ENCODE results near the gene SLC24A4. TPM values are rescaled to one million over a fixed set of nuclear protein-coding genes. Genes with fewer than 3 reads are reported as not detected.

The SLC24A4 gene
- total and polyA plus RNA-seq, 10 donors: 0.29 to 8.9 (median 4.2) TPM

DNA sequence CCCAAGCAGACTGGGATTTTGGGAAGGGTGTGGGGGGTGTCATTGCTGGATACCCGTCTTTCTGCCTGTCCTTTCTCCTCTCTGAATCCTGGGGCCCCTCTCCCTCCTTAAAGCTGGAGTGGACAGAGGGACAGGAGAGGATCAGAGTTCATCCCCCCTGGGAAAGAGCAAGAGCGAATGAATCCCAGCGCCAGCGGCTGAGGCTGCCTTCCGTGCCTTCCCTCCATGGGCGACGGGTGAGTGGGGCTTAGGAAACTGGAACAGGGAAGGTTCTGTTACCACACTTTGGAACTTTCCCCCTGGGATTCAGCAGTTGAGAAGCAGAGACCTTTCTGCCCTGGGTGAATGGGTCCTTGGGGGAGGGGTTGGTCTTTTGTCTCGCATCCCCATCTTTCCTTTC is 174.4 kb downstream of the SLC24A4 start:
- Histone ChIP-seq H3K4me3 (no peak overlapping the region), H3K9me3 (no peaks in the 10 kb centered on the region), H3K4me1 (peaks cover 0 to 47% (median 28%) of the 10 kb centered on the region in 6 donors), H3K27me3 (replicated peaks in 1 of 7) (no peaks in the 10 kb centered on the region), H3K36me3 (peaks cover 0 to 4% (median 0%) of the 10 kb centered on the region in 6 donors), H3K27ac (no peak overlapping the region)
- intact Hi-C loops (cut with DNase I; ENCODE audit: low total_unique reads): no loop called here
- TF ChIP-seq POLR2A (IDR thresholded peaks at IDR 0.05): no peak
- TF ChIP-seq, protein P1, sequence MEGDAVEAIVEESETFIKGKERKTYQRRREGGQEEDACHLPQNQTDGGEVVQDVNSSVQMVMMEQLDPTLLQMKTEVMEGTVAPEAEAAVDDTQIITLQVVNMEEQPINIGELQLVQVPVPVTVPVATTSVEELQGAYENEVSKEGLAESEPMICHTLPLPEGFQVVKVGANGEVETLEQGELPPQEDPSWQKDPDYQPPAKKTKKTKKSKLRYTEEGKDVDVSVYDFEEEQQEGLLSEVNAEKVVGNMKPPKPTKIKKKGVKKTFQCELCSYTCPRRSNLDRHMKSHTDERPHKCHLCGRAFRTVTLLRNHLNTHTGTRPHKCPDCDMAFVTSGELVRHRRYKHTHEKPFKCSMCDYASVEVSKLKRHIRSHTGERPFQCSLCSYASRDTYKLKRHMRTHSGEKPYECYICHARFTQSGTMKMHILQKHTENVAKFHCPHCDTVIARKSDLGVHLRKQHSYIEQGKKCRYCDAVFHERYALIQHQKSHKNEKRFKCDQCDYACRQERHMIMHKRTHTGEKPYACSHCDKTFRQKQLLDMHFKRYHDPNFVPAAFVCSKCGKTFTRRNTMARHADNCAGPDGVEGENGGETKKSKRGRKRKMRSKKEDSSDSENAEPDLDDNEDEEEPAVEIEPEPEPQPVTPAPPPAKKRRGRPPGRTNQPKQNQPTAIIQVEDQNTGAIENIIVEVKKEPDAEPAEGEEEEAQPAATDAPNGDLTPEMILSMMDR (IDR thresholded peaks at IDR 0.05 in 8 of 11, conservative IDR thresholded peaks at IDR 0.05 in 3 of 11): no peak
- TF ChIP-seq POLR2AphosphoS5 (IDR thresholded peaks at IDR 0.05): no peak
- 92 to 96% (median 92%) methylated on average over 8 of the region's 8 CpGs for WGBS, 5 donors
- DNase-seq: peak; percentile 36

DNA sequence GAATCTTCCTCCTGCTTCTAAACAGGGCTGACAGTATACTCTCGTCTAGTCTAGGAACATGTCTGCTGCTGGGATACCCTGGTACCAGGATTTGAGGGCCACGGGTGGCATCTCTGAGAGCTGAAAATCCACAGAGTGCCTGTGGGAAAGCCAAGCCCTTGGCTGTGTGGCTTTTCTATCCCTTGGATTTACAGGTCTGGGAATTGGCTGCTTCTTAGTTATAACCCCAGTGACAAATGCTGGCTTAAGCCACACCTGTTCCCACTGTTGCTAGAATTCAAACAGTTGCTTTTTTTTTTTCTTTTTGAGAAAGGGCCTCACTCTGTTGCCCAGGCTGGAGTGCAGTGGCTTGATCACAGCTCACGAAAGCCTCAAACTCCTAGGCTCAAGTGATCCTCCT is 176.3 kb downstream of the SLC24A4 start:
- intact Hi-C loops (cut with DNase I; ENCODE audit: low total_unique reads): no loop called here
- H3K27me3 ChIP-seq (replicated peaks in 1 of 7): no peaks in the 10 kb centered on the region
- no peak overlapping the region for H3K4me3 ChIP-seq
- H3K9me3 ChIP-seq: no peaks in the 10 kb centered on the region
- no peak for TF ChIP-seq POLR2A (IDR thresholded peaks at IDR 0.05)
- H3K4me1 ChIP-seq: peaks cover 0 to 37% (median 23%) of the 10 kb centered on the region in 6 donors
- DNase-seq: no peak
- H3K36me3 ChIP-seq: no peaks in the 10 kb centered on the region
- 91 to 95% (median 94%) methylated on average over 3 of the region's 3 CpGs for WGBS, 5 donors
- H3K27ac ChIP-seq: no peak overlapping the region

DNA sequence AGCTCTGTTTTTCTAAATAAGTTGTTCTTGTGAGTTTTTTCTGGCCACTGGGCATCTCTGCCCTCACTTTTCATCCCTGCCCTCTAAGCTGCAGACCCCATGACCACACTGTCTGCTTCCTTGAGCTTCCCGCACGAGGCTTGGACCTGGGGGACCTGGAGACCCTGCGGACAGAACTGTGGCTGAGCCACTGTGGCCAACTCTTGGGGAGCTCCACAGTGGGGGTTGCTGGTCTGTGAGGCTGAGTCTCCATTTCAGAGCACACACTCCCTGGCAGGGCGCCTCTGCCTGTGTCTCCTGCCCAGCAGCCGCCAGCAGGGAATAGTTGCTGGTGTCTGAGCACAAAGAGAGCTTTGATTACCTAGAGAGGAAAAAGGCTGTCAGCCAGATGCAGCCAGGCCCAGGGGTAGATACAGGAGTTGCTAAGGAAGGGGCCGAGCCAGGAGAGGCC is 177.6 kb downstream of the SLC24A4 start:
- peaks cover 0 to 33% (median 14%) of the 10 kb centered on the region in 6 donors for H3K4me1 ChIP-seq
- peak; percentile 51 for DNase-seq
- no peak overlapping the region for H3K4me3 ChIP-seq
- no peaks in the 10 kb centered on the region for H3K9me3 ChIP-seq
- H3K27ac ChIP-seq: no peak overlapping the region
- TF ChIP-seq POLR2A (IDR thresholded peaks at IDR 0.05) (no peak), POLR2AphosphoS5 (IDR thresholded peaks at IDR 0.05) (no peak)
- TF ChIP-seq, protein P1 (IDR thresholded peaks at IDR 0.05 in 8 of 11, conservative IDR thresholded peaks at IDR 0.05 in 3 of 11): no peak
- WGBS, 5 donors: 84 to 92% (median 92%) methylated on average over 6 of the region's 6 CpGs
- intact Hi-C loops (cut with DNase I; ENCODE audit: low total_unique reads): no loop called here
- no peaks in the 10 kb centered on the region for H3K36me3 ChIP-seq
- no peaks in the 10 kb centered on the region for H3K27me3 ChIP-seq (replicated peaks in 1 of 7)

DNA sequence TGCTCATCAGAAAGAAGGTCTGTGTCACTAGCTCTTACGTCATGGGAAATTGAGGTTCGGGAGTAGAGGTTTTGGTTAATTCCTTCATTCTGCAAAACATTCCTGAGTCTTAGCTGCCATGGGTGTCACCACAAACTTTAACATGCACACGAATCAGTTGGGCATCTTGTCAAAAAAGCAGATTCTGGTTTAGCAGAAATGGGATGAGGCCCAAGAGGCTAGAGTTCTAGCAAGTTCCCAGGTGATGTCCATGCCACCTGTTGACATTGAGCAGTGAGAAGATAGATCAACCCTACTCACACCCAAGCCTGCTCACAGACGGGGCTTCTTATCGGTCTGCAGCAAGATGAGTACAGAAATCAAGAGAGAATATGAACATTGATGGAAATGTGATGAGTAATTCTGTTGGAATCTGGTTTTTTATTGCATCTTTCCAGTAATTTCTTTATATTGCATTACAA is 179.0 kb downstream of the SLC24A4 start:
- TF ChIP-seq POLR2AphosphoS5 (IDR thresholded peaks at IDR 0.05) (no peak), POLR2A (IDR thresholded peaks at IDR 0.05) (no peak)
- TF ChIP-seq, protein P1 (IDR thresholded peaks at IDR 0.05 in 8 of 11, conservative IDR thresholded peaks at IDR 0.05 in 3 of 11): no peak
- intact Hi-C loops (cut with DNase I; ENCODE audit: low total_unique reads): no loop called here
- peaks cover 5 to 33% (median 21%) of the 10 kb centered on the region in 6 donors for H3K4me1 ChIP-seq
- no peak overlapping the region for H3K4me3 ChIP-seq
- H3K27me3 ChIP-seq (replicated peaks in 1 of 7): no peaks in the 10 kb centered on the region
- 76 to 91% (median 83%) methylated on average over 5 of the region's 5 CpGs for WGBS, 5 donors
- H3K9me3 ChIP-seq: no peaks in the 10 kb centered on the region
- no peak for DNase-seq
- H3K27ac ChIP-seq: no peak overlapping the region
- H3K36me3 ChIP-seq: no peaks in the 10 kb centered on the region

Measured in spleen (tissue), 11 donors.